ENCODE results near the gene TENT4A. TPM values are rescaled to one million over a fixed set of nuclear protein-coding genes. Genes with fewer than 3 reads are reported as not detected.

TENT4A gene
- total and polyA plus RNA-seq, 2 of the 13 experiments (the other 11 are each of a cell fraction or from before 2014, with no cell fraction given) = 6.3 to 13.3 TPM

GRCh38 chr5:6686915-6687409 lies 26.3 kb upstream of the TENT4A start (continued):
- TF ChIP-seq GTF3A (CRISPR knock-in tag; conservative IDR thresholded peaks at IDR 0.05) (no peak), NCOA1 (CRISPR knock-in tag; IDR thresholded peaks at IDR 0.05) (no peak), ZSCAN31 (CRISPR knock-in tag; IDR thresholded peaks at IDR 0.05; ENCODE audit: low read depth) (no peak), ZNF563 (CRISPR knock-in tag; IDR thresholded peaks at IDR 0.05) (peak; percentile 39; the same call in 1 of the 2 replicates), ZSCAN22 (CRISPR knock-in tag; IDR thresholded peaks at IDR 0.05) (no peak), TEAD3 (CRISPR knock-in tag; optimal IDR thresholded peaks at IDR 0.05; ENCODE audit: borderline replicate concordance) (peak; percentile 58), ZNF207 (IDR thresholded peaks at IDR 0.05; ENCODE audit: borderline replicate concordance) (no peak), ZNF333 (CRISPR knock-in tag; IDR thresholded peaks at IDR 0.05; ENCODE audit: borderline replicate concordance) (no peak), SRSF1 (optimal IDR thresholded peaks at IDR 0.05; ENCODE audit: low read depth, low read length) (no peak), ZBTB10 (CRISPR knock-in tag; IDR thresholded peaks at IDR 0.05; ENCODE audit: borderline replicate concordance) (no peak), TBP (CRISPR knock-in tag; IDR thresholded peaks at IDR 0.05) (no peak), MTA1 (CRISPR knock-in tag; IDR thresholded peaks at IDR 0.05; ENCODE audit: borderline replicate concordance) (no peak), ZNF569 (CRISPR knock-in tag; IDR thresholded peaks at IDR 0.05; ENCODE audit: borderline replicate concordance) (no peak), ZSCAN5A (CRISPR knock-in tag; IDR thresholded peaks at IDR 0.05; ENCODE audit: borderline replicate concordance) (no peak), FOXK1 (CRISPR knock-in tag; IDR thresholded peaks at IDR 0.05; ENCODE audit: borderline replicate concordance, low read depth) (peak; percentile 52; the same call in 1 of the 2 replicates)
- TF ChIP-seq, protein P1, sequence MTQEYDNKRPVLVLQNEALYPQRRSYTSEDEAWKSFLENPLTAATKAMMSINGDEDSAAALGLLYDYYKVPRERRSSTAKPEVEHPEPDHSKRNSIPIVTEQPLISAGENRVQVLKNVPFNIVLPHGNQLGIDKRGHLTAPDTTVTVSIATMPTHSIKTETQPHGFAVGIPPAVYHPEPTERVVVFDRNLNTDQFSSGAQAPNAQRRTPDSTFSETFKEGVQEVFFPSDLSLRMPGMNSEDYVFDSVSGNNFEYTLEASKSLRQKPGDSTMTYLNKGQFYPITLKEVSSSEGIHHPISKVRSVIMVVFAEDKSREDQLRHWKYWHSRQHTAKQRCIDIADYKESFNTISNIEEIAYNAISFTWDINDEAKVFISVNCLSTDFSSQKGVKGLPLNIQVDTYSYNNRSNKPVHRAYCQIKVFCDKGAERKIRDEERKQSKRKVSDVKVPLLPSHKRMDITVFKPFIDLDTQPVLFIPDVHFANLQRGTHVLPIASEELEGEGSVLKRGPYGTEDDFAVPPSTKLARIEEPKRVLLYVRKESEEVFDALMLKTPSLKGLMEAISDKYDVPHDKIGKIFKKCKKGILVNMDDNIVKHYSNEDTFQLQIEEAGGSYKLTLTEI (CRISPR knock-in tag; conservative IDR thresholded peaks at IDR 0.05) = no peak
- TF ChIP-seq, protein P2, sequence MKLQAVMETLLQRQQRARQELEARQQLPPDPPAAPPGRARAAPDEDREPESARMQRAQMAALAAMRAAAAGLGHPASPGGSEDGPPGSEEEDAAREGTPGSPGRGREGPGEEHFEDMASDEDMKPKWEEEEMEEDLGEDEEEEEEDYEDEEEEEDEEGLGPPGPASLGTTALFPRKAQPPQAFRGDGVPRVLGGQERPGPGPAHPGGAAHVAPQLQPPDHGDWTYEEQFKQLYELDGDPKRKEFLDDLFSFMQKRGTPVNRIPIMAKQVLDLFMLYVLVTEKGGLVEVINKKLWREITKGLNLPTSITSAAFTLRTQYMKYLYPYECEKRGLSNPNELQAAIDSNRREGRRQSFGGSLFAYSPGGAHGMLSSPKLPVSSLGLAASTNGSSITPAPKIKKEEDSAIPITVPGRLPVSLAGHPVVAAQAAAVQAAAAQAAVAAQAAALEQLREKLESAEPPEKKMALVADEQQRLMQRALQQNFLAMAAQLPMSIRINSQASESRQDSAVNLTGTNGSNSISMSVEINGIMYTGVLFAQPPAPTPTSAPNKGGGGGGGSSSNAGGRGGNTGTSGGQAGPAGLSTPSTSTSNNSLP (IDR thresholded peaks at IDR 0.05; ENCODE audit: low read depth, low read length) = no peak
- TF ChIP-seq, protein P3, sequence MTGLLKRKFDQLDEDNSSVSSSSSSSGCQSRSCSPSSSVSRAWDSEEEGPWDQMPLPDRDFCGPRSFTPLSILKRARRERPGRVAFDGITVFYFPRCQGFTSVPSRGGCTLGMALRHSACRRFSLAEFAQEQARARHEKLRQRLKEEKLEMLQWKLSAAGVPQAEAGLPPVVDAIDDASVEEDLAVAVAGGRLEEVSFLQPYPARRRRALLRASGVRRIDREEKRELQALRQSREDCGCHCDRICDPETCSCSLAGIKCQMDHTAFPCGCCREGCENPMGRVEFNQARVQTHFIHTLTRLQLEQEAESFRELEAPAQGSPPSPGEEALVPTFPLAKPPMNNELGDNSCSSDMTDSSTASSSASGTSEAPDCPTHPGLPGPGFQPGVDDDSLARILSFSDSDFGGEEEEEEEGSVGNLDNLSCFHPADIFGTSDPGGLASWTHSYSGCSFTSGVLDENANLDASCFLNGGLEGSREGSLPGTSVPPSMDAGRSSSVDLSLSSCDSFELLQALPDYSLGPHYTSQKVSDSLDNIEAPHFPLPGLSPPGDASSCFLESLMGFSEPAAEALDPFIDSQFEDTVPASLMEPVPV (CRISPR knock-in tag; IDR thresholded peaks at IDR 0.05) = no peak
- TF ChIP-seq, protein P4, sequence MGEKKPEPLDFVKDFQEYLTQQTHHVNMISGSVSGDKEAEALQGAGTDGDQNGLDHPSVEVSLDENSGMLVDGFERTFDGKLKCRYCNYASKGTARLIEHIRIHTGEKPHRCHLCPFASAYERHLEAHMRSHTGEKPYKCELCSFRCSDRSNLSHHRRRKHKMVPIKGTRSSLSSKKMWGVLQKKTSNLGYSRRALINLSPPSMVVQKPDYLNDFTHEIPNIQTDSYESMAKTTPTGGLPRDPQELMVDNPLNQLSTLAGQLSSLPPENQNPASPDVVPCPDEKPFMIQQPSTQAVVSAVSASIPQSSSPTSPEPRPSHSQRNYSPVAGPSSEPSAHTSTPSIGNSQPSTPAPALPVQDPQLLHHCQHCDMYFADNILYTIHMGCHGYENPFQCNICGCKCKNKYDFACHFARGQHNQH (CRISPR knock-in tag; IDR thresholded peaks at IDR 0.05) = peak; percentile 59; the same call in 1 of the 2 replicates

All from HepG2 (cell line).